Measurements from ENCODE around the gene HOXD11. TPM values are rescaled to one million over a fixed set of nuclear protein-coding genes. Genes with fewer than 3 reads are reported as not detected.

The HOXD11 gene
- total RNA-seq, 1 donor = not detected

DNA sequence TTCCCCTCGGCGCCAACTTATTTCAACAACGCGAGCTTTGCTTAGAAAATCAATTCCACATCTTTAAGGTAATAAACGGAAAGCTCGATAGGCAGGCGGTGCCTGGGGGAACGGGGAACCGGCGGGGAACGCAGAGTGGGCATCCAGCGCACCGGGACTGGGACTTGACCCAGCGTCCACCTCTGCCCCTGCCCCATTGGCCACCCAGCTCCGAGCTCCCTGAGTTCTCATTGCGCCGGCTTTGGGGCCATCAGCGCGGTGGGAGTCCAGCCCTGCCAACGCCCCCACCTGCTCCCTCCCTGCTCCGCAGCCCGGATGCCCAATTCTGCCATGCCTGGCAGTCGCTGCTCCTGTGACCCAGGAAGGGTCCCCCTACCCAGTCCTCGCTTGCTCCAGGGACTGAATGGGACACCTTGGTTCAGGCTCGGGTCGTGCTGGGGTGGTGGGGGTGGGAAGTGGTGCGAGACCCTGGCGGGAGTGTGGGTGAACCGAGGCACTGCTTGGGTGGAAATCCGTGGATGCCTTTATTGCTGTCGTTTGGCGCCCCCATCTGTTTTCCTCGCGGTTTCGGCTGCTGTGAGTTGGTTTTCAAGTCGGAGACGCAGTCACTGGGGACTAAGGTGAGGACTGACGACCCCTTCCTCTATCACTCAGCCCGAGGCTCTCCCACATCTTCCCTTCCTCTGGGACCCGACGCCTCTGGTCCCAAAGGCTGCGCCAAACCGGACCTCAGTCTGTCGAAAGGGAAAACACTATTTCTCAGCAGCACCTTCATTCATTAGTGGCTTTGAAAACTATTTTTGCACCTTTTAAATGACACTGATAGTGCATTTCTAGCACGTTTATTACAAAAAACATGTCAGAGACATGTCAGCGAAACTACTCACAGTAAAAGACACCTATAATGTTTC lies 21.0 kb upstream of the HOXD11 start:
- TF ChIP-seq, protein P1, sequence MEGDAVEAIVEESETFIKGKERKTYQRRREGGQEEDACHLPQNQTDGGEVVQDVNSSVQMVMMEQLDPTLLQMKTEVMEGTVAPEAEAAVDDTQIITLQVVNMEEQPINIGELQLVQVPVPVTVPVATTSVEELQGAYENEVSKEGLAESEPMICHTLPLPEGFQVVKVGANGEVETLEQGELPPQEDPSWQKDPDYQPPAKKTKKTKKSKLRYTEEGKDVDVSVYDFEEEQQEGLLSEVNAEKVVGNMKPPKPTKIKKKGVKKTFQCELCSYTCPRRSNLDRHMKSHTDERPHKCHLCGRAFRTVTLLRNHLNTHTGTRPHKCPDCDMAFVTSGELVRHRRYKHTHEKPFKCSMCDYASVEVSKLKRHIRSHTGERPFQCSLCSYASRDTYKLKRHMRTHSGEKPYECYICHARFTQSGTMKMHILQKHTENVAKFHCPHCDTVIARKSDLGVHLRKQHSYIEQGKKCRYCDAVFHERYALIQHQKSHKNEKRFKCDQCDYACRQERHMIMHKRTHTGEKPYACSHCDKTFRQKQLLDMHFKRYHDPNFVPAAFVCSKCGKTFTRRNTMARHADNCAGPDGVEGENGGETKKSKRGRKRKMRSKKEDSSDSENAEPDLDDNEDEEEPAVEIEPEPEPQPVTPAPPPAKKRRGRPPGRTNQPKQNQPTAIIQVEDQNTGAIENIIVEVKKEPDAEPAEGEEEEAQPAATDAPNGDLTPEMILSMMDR (IDR thresholded peaks at IDR 0.05; ENCODE audit: insufficient read depth, low read length) = peak; percentile 55
- peak; percentile 37 for DNase-seq (ENCODE audit: low read depth)
- no peak overlapping the region for H3K4me3 ChIP-seq (ENCODE audit: low read depth, low read length)

DNA sequence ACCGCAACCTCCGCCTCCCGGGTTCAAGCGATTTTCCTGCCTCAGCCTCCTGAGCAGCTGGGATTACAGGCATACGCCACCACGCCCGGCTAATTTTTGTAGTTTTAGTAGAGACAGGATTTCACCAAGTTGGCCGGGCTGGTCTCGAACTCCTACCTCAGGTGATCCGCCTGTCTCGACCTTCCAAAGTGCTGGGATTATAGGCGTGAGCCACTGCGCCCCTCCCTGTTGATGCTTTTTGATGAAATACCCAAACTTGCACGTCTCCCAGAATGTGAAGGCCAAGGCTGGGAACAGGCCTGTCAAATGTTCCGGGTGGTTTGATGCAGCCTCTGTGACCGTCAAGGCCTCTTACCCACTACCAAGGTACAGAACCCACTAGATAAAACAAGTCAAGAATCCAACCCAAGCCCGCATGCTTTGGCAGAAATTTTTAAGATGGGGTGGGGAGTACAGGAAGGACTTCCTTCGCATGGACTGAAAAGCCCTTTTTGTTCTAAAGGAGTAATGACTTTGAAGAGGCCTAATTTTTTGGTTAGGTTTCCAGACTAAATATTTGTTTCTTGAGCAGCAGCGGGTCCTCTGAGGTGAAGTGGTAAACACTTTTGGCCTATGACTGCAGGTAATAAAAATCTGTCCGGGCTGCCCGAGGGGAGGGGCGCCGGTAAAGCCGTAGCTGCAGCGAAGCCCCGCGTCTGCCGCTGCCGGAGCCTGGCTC lies 19.6 kb upstream of the HOXD11 start:
- DNase-seq (ENCODE audit: low read depth) = no peak
- TF ChIP-seq, protein P1 (IDR thresholded peaks at IDR 0.05; ENCODE audit: insufficient read depth, low read length) = no peak
- no peak overlapping the region for H3K4me3 ChIP-seq (ENCODE audit: low read depth, low read length)

DNA sequence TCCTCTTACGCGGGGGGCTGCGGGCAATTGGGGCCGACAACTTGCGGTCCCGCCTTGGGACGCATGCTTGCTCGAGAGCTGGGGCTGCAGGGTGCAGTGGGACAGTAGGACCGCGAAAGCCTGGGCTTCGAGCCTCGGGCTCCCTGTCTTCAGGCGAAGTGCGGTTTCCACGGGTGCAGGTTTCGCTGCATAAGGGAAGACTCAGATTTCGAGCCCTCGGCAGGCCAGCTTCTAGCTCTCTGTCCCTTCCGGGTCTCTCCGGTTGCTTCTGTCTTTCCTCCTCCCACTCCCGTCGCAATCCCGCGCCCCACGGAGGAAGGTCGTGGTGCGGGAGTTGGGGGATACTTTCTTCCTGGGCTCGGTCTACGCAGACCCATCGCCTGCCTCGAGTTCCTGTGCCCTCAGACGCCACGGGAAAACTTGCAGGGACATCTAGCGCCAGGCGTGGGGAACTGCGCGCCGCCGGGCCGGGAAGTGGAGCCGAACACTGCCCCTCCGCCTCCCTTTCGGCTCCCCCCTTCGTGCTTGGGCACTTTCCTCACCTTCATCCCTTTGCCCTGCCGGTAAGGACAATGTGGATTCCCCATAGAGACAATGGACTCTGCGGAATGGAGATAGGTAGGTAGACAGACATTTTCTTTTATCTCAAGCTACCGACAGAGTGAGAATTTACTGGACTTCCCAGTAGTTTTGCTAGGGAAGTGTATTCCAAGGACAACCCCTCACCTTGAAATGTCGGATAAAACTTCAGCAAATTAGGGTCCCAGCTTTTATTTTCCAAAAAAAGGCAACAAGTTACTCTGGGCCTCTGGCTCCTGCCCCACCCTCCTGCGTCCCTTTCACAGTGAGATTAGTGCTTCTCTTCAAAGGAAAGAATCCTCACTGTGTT lies 18.8 kb upstream of the HOXD11 start:
- TF ChIP-seq, protein P1 (IDR thresholded peaks at IDR 0.05; ENCODE audit: insufficient read depth, low read length) = peak; percentile 88
- H3K4me3 ChIP-seq (ENCODE audit: low read depth, low read length) = peak overlapping the region; percentile 53
- peak; percentile 41 for DNase-seq (ENCODE audit: low read depth)

DNA sequence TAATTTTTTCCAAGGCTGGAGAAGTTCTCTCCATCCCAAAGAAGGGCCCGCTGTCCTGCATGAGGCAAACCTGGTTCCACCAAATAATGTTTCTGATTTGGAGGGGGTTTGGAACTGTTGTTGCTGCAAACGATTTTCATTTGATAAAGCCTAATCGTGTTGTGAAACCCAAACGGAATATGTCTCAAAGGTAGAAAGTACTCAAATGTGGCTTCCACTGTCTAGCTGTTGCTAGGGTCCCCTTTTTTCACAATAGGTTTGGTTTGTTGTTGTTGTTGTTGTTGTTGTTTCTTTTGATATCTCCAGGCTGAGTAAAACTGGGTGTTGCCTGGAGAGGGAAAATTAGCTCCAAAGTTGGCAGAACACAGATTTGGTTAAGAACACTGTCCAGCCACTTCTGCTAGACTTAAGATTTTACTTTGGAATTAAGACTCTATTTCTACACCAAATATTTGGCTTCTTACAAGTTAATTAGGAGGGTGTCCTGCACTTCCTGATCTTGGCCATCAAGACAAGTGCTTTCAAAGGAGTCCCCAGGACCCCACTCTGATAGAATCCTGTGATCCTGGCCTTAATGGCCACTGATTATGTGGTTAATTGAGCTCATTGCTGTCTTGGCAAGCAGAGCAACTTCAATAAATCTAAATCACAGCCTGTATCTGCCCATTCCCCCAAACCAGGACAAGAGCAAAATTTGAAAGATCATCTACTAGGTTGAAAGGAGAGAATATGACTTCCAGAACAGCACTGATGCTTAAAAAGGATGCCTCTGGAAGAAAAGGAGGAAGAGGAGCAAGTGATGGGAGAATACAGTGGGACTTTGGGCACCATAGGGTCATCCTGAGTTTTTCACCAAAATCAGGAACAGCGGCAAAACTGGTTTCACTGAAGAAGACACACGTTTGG lies 17.9 kb upstream of the HOXD11 start:
- TF ChIP-seq, protein P1 (IDR thresholded peaks at IDR 0.05; ENCODE audit: insufficient read depth, low read length) = no peak
- no peak overlapping the region for H3K4me3 ChIP-seq (ENCODE audit: low read depth, low read length)
- DNase-seq (ENCODE audit: low read depth) = no peak

DNA sequence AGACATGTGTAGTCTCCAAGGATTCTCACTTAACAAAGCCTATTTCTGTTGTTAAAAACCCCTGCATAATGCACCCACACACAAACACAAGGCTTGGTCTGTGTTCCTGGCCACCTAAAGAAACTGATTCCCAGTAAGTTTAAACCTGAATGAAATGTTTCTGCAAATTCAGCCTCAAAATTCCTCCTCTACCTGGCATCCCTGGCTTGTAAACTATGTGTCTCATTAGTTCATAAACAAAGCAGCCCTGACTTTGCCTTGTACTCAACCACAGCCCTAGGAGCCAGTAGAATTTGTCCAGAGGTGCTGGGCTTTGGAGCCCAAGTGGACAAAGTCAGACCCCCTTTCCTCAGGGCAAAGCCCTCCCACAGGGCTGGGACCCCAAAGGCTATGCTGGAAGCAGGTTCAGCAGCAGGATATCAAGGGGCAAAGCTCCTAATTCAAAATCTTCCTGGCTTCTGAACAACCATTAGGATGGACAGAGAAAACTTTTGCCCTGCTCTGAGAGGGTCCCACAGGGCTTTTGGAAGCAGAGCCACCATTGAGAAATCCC lies 17.2 kb upstream of the HOXD11 start:
- no peak for DNase-seq (ENCODE audit: low read depth)
- TF ChIP-seq, protein P1 (IDR thresholded peaks at IDR 0.05; ENCODE audit: insufficient read depth, low read length) = no peak
- no peak overlapping the region for H3K4me3 ChIP-seq (ENCODE audit: low read depth, low read length)

Data from fibroblast of the aortic adventitia (primary cell).